ENCODE measurements around the gene KBTBD6.
"Not testable (repeated sequence)": the region's sequence is repeated elsewhere in the genome, so short reads cannot be mapped to it uniquely, and the experiment has no call there.

KBTBD6 gene, protein sequence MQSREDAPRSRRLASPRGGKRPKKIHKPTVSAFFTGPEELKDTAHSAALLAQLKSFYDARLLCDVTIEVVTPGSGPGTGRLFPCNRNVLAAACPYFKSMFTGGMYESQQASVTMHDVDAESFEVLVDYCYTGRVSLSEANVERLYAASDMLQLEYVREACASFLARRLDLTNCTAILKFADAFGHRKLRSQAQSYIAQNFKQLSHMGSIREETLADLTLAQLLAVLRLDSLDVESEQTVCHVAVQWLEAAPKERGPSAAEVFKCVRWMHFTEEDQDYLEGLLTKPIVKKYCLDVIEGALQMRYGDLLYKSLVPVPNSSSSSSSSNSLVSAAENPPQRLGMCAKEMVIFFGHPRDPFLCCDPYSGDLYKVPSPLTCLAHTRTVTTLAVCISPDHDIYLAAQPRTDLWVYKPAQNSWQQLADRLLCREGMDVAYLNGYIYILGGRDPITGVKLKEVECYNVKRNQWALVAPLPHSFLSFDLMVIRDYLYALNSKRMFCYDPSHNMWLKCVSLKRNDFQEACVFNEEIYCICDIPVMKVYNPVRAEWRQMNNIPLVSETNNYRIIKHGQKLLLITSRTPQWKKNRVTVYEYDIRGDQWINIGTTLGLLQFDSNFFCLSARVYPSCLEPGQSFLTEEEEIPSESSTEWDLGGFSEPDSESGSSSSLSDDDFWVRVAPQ

DNA sequence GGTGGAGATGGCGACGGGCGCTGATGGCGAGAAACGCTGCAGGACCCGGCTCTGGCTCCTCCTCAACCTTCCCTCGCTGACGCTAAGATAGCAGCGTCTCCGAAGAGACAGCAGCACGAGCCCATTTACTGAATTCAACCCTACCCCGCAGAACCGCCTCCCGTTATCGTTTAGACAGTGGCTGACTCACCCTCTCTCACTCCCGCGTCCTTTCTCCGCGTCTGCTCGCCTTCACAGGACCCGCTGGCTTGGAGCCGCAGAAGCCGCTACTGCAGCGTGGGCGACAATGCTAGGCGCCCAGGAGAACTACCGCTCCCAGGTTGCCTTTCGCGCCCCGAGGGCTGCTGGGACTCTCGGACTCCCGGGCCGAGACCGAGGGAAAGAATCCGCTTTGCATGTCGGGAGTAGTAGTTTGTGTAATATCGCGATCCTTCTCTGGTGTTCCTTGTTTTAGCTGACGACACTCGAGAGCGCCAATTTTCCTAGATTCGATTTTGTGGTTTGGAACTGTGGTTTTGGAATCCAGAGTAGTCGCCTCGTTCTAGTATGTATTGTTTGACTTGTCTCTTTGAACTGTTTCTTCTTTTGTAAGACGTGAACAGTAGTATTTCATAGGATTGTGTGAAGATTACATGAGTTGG lies at the start of gene KBTBD6:
Gene KBTBD6 (minus strand): TSS at position 291 of the 641 bp plus-strand sequence. CDS start 291 bp downstream, outside the sequence.
- peak; percentile 71 to 88 (median 83) for DNase-seq (ENCODE audit: low read depth in 2 of 3, low spot score in 2 of 3)

- no peak for DNase-seq (ENCODE audit: low read depth in 2 of 3, low spot score in 2 of 3)
Measured at GRCh38 chr13:41182231-41182630, 49.6 kb upstream of the KBTBD6 start.

GRCh38 chr13:41179593-41180250 lies 47.1 kb upstream of the KBTBD6 start:
- DNase-seq (ENCODE audit: low read depth in 2 of 3, low spot score in 2 of 3) = no peak

- no peak for DNase-seq (ENCODE audit: low read depth in 2 of 3, low spot score in 2 of 3)
Measured at GRCh38 chr13:41178040-41178439, 45.4 kb upstream of the KBTBD6 start.

GRCh38 chr13:41177616-41178015 lies 45.0 kb upstream of the KBTBD6 start:
- DNase-seq (ENCODE audit: low read depth in 2 of 3, low spot score in 2 of 3) = no peak

DNA sequence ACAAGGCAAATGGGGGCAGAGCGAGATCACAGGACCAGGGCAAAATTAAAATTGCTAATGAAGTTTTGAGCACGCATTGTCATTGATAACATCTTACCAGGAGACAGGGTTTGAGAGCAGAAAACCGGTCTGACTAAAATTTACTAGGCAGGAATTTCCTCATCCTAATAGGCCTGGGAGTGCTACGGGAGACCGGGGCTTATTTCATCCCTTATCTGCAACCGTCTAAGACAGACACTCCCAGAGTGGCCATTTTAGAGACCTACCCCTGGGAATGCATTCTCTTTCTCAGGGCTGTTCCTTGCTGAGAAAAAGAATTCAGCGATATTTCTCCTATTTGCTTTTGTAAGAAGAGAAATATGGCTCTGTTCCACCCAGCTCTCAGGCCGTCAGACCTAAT lies 43.0 kb upstream of the KBTBD6 start:
- DNase-seq (ENCODE audit: low read depth in 2 of 3, low spot score in 2 of 3) = not testable (repeated sequence)

DNA sequence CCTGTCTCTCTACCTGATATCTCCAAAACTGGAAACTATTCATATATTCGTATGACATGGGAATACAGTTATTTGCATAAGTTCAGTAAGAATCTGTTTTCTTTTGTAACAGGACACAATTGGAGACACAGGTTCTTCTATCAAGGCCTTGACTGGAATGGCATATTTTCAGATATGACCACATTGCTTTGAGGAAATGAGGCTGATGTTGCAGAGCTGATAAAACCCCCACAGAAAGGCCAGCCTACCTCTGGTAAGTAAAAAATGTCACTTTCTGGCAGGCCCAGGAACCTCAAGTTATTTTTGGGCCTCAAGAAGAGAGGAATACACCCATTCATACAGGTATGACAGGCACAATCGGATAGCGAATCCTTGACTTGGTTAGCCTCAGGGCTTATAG lies 29.5 kb upstream of the KBTBD6 start:
- no peak for DNase-seq (ENCODE audit: low read depth in 2 of 3, low spot score in 2 of 3)

- DNase-seq (ENCODE audit: low read depth in 2 of 3, low spot score in 2 of 3) = no peak
Measured at GRCh38 chr13:41159174-41159573, 26.6 kb upstream of the KBTBD6 start.

DNA sequence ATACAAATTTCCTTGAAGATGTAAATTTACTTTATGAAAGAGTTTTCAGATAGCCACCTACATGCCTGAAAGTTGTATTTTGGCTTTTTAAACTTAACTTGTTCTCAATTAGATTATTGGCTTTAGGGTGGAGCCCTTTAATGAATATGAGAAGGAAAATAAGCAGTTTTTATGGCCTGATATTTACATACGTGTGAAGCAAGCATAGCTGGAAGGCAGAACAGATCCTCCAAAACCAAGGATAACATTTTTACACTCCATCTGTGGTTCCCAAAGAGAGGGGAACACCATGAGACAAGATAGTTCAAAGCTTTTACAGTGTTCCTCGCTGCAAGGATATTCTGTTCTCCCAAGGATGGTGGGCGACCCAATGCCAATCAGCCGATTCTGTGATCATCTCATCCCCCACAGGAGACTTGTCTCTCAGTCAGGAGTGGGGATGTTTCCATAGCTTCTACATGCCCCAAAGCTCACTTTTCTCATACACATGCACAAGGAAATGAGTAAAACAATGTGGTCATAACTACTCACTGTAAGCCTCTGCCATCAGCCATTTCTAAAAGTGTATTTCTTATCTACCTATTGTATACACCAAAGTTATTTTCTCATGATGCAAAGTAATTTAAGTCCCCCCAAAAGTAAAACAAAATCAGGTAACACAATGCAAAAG lies 24.6 kb upstream of the KBTBD6 start:
- no peak for DNase-seq (ENCODE audit: low read depth in 2 of 3, low spot score in 2 of 3)

GRCh38 chr13:41156620-41157019 lies 24.0 kb upstream of the KBTBD6 start:
- DNase-seq (ENCODE audit: low read depth in 2 of 3, low spot score in 2 of 3) = no peak

DNA sequence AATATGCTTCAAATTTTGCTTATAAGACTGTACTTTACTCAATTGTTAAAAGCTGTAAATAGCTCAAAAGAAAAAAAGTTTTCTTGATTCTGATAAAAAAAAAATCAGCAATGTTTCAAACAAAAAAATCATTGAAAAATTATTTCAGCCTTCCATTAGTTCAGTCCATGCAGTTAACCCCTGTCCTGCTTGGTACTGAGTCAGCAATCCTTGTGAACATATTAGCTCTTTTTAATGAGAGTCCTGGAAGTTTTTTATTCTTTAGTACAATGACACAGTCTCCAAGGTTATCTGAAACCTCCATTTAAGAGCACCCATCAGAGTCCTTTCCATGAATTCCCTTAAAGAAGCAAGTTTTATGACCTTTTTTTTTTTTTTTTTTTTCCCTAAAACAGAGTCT lies 21.4 kb upstream of the KBTBD6 start:
- DNase-seq (ENCODE audit: low read depth in 2 of 3, low spot score in 2 of 3) = no peak

GRCh38 chr13:41152005-41152404 lies 19.4 kb upstream of the KBTBD6 start:
- DNase-seq (ENCODE audit: low read depth in 2 of 3, low spot score in 2 of 3) = no peak

DNA sequence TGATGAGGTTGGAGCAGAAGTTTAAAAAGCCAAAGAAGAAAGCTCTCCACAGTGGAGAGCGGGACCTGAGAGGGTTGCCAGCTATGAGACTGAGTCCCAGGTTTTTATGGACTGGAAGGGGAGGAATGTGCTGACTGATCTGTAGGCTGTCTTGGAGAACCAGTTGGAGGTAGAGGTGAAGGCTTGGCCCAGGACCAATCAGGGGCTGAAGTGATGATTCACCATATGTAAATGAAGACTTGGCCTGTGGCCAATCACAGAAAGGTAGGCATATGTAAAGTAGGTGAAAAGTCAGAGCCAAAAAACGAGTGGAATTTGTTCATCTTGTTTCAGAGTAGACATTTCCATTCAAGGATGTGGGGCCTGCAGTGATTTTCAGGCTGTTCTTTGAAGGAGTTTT lies 17.5 kb upstream of the KBTBD6 start:
- DNase-seq (ENCODE audit: low read depth in 2 of 3, low spot score in 2 of 3) = no peak

- DNase-seq (ENCODE audit: low read depth in 2 of 3, low spot score in 2 of 3) = no peak
Measured at GRCh38 chr13:41148419-41149283, 16.0 kb upstream of the KBTBD6 start.

DNA sequence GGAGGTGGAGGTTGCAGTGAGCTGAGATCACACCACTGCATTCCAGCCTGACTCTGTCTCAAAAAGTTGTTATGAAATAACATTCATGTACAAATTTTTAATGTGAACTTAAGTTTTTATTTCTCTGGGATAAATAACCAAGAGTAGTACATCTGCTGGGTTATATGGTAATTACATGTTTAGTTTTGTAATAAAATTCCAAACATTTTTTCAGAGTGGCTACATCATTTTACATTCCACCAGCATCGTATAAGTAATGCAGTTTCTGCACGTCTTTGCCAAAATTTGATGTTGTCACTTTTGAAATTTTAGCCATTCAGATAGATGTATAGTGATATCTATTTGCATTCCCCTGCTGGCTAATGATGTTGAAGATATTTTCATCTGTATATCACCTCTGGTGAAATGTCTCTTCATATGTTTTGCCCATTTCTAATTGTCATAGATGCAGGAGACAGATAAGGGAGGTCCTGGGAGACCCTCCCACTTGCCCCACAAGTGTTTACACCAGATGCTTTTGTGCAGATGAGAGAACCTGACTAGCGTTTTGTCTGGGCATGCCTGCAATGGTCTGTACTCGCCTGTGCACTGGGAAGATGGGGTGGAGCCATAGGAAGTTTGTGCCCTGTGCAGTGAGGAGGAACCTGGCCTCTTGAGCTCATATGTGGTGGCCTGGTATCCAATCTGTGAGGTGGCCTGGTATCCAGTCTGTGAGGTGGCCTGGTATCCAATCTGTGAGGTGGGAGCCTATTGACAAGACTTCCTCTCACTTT lies 12.7 kb upstream of the KBTBD6 start:
- no peak for DNase-seq (ENCODE audit: low read depth in 2 of 3, low spot score in 2 of 3)

DNA sequence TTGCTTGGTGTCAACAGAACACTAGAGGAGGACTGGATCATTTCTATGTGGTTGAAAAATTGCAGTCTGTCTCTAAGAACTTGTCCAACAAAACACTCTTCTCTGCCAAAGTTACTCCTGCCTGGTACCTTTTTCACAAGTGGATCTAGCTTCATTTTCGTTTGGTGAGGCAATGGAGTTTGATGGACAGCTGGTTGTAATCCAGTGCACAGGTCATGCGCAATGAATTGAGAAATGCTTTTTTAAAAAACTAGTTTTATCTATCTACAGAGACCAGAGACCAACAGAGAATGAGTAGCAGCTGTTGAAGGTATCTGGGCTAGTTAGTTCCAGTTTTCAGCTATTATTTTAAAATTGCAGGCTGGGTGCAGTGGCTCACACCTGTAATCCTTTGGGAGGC lies 12.0 kb upstream of the KBTBD6 start:
- DNase-seq (ENCODE audit: low read depth in 2 of 3, low spot score in 2 of 3) = no peak

DNA sequence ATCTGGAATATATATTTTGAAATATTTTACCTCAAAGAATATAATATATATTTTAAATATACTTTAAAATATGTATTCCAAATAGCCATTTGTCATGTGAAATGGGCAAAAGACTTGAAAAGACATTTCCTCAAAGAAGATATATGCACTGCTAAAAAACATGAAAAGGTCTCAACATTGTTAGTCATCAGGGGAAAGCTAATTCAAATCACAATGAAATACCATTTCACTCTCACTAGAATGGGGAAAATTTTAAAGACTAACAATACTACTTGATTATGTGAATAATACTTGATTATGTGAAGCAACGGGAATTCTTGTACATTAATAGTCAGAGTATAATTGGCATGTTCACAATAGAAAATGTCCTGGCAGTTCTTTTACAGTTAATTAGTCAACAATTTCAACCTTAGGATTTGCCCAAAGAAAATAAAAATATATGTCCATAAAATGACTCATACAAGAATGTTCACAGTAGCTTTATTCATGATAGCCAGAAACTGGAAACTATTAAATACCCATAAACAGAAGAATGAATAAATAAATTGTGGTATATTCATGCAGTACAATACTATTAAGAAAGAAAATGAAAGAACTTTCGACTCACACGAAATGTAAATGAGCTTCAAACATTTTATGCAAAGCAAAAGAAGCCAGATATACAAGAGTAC lies 6.8 kb upstream of the KBTBD6 start:
- DNase-seq (ENCODE audit: low read depth in 2 of 3, low spot score in 2 of 3) = no peak

DNA sequence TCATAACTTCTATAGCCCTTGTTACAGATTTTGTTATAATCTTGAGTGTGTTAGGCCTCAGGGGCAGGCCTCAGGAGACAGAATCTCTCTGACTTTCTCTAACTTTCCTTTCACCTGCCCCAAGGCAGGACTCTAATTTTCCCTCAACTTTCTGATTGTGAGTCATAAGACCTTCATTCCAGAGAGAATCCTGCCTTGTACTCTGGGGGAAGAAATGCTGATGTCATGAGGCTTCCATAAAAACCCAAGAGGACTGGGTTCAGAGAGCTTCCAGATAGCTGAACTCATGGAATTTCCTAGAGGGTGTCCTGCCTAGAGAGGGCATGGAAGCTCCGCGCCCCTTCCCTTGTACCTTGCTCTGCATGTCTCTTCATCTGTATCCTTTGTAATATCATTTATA lies 5.3 kb upstream of the KBTBD6 start:
- DNase-seq (ENCODE audit: low read depth in 2 of 3, low spot score in 2 of 3) = no peak

- no peak for DNase-seq (ENCODE audit: low read depth in 2 of 3, low spot score in 2 of 3)
Measured at GRCh38 chr13:41137241-41137640, 4.6 kb upstream of the KBTBD6 start.

Data from activated CD8-positive, alpha-beta memory T cell treated with anti-CD3 and anti-CD28 coated beads for 48 hours (primary cell).